Liver (tissue), 9 donors: Measurements from ENCODE around the gene CCL5. TPM values are rescaled to one million over a fixed set of nuclear protein-coding genes. Genes with fewer than 3 reads are reported as not detected.

Experiments used
- DNase-seq: peaks from one replicate; pipeline ENCODE4 v3.0.0-alpha.2; 2017; ENCODE audit warnings: low spot score
- H3K27ac ChIP-seq, 2 donors: one replicate each; pipeline ENCODE4 v1.7.0; 2013; ENCODE audit warnings: inconsistent platforms in 2 of 2, low read length in 2 of 2, control low read depth in 1 of 2, low read depth in 1 of 2, mild to moderate bottlenecking in 1 of 2
- H3K27me3 ChIP-seq, 4 donors: one replicate each; pipeline versions ENCODE4 v1.6.1 to v1.7.0; 2013; ENCODE audit warnings: low read length in 3 of 4, inconsistent platforms in 1 of 4, mild to moderate bottlenecking in 1 of 4, moderate library complexity in 1 of 4; ENCODE audit not compliant: control insufficient read depth in 4 of 4, insufficient read depth in 4 of 4
- H3K36me3 ChIP-seq, 4 donors: one replicate each; pipeline versions ENCODE4 v1.6.1 to v1.7.0; 2013; ENCODE audit warnings: low read length in 3 of 4, mild to moderate bottlenecking in 3 of 4, low read depth in 1 of 4, moderate library complexity in 1 of 4; ENCODE audit not compliant: control insufficient read depth in 4 of 4, insufficient read depth in 3 of 4
- H3K4me1 ChIP-seq, 4 donors: one replicate each; pipeline versions ENCODE4 v1.6.1 to v1.7.0; 2013; ENCODE audit warnings: low read length in 3 of 4, mild to moderate bottlenecking in 3 of 4, moderate library complexity in 1 of 4; ENCODE audit not compliant: control insufficient read depth in 4 of 4, insufficient read depth in 4 of 4
- H3K4me3 ChIP-seq, 3 donors: one replicate each; pipeline versions ENCODE4 v1.6.1 to v1.7.0; 2013; ENCODE audit warnings: low read length in 3 of 3, control low read depth in 1 of 3, low read depth in 1 of 3, mild to moderate bottlenecking in 1 of 3
- H3K9ac ChIP-seq, 2 donors: one replicate each; pipeline ENCODE4 v1.7.0; 2013; ENCODE audit warnings: low read length in 2 of 2, mild to moderate bottlenecking in 2 of 2, moderate library complexity in 2 of 2, control low read depth in 1 of 2, low read depth in 1 of 2
- H3K9me3 ChIP-seq, 4 donors: one replicate each; pipeline versions ENCODE4 v1.6.1 to v1.7.0; 2013; ENCODE audit warnings: low read length in 3 of 4; ENCODE audit not compliant: control insufficient read depth in 4 of 4
- ATF3 ChIP-seq: IDR thresholded peaks from 2 replicates; pipeline ENCODE4 v1.6.1; 2016; ENCODE audit warnings: antibody characterized with exemption
- CTCF ChIP-seq: fragments of 150-350 bp; IDR thresholded peaks from 2 replicates; pipeline ENCODE4 v1.5.1; 2017; ENCODE audit warnings: improper control_type of control experiment, low read depth, low read length; ENCODE audit not compliant: missing input control
- EGR1 ChIP-seq, 2 donors: IDR thresholded peaks; 2 replicates each; pipeline ENCODE4 v1.6.1; 2016 to 2018; ENCODE audit warnings: antibody characterized with exemption in 2 of 2, low read depth in 2 of 2
- FOXA1 ChIP-seq: IDR thresholded peaks from 2 replicates; pipeline ENCODE4 v1.6.1; 2016; ENCODE audit warnings: antibody characterized with exemption
- GABPA ChIP-seq, 2 donors: IDR thresholded peaks in 1 of 2; conservative IDR thresholded peaks in 1 of 2; 2 replicates each; pipeline ENCODE4 v1.6.1; 2016; ENCODE audit warnings: antibody characterized with exemption in 2 of 2, mild to moderate bottlenecking in 1 of 2, moderate library complexity in 1 of 2
- HNF4A ChIP-seq, 2 donors: conservative IDR thresholded peaks; 2 replicates each; pipeline ENCODE4 v1.6.1; 2016; ENCODE audit warnings: antibody characterized with exemption in 2 of 2, mild to moderate bottlenecking in 2 of 2
- HNF4G ChIP-seq: IDR thresholded peaks from 2 replicates; pipeline ENCODE4 v1.6.1; 2016; ENCODE audit warnings: antibody characterized with exemption
- MAX ChIP-seq: IDR thresholded peaks from 2 replicates; pipeline ENCODE4 v1.6.1; 2016; ENCODE audit warnings: antibody characterized with exemption
- NR2F2 ChIP-seq: IDR thresholded peaks from 2 replicates; pipeline ENCODE4 v1.6.1; 2016; ENCODE audit warnings: antibody characterized with exemption
- RAD21 ChIP-seq, 2 donors: IDR thresholded peaks; 2 replicates each; pipeline ENCODE4 v1.6.1; 2016; ENCODE audit warnings: antibody characterized with exemption in 2 of 2, mild to moderate bottlenecking in 2 of 2
- RXRA ChIP-seq, 2 donors: IDR thresholded peaks; 2 replicates each; pipeline ENCODE4 v1.6.1; 2017 to 2018; ENCODE audit warnings: antibody characterized with exemption in 2 of 2, mild to moderate bottlenecking in 1 of 2
- SP1 ChIP-seq: IDR thresholded peaks from 2 replicates; pipeline ENCODE4 v1.6.1; 2018; ENCODE audit warnings: antibody characterized with exemption, mild to moderate bottlenecking
- TAF1 ChIP-seq: conservative IDR thresholded peaks from 2 replicates; pipeline ENCODE4 v1.6.1; 2016; ENCODE audit warnings: antibody characterized with exemption, mild to moderate bottlenecking
- YY1 ChIP-seq: IDR thresholded peaks from 2 replicates; pipeline ENCODE4 v1.6.1; 2016; ENCODE audit warnings: antibody characterized with exemption, mild to moderate bottlenecking
- ZBTB33 ChIP-seq: IDR thresholded peaks from 2 replicates; pipeline ENCODE4 v1.6.1; 2016; ENCODE audit warnings: antibody characterized with exemption
- WGBS: extraction: QIAGEN DNeasy Blood & Tissue Kit; methylation state at CpG from one replicate; pipeline ENCODE4 v1.1.7; 2013; 5-methylcytosine and 5-hydroxymethylcytosine counted together
- polyA plus RNA-seq, 2 donors: library from polyadenylated mRNA; stranded (reverse) in 1 of 2; unstranded in 1 of 2; fragments of 200-250 nt in 1 of 2; fragments of >200 nt in 1 of 2; fragmentation: Nextera tagmentation in 1 of 2; extraction: Ambion mirVana in 1 of 2; gene quantifications; one replicate each; pipeline versions ENCODE4 v1.2.1 to v1.2.3, GENCODE V29; 2013 to 2015
- total RNA-seq, 2 donors: library from RNA; depleted of rRNA; stranded (reverse); fragments of >200 nt; gene quantifications; one replicate each; pipeline ENCODE4 v1.2.3, GENCODE V29; 2014
- TF ChIP-seq, protein P1 (sequence below): IDR thresholded peaks from 2 replicates; pipeline ENCODE4 v1.6.1; 2016; ENCODE audit warnings: antibody characterized with exemption, mild to moderate bottlenecking
- donor health status: healthy.
- donor health status: healthy.
- donor health status: healthy.
- donor health status: healthy.
- donor health status: healthy.

CCL5 gene
- 1 to 10 TPM; 1.7 to 2.2 TPM for total RNA-seq
- polyA plus RNA-seq, result 1 to 10 TPM; 2.9 to 4.7 TPM

GRCh38 chr17:35879773-35880654, at the start of gene CCL5:
CCL5 (minus strand) TSS chr17:35880360.
- no peak for TF ChIP-seq NR2F2
- TF ChIP-seq EGR1 (IDR thresholded peaks at IDR 0.05; ENCODE audit: low read depth in 2 of 2), result no peak
- no peak for TF ChIP-seq HNF4A (conservative IDR thresholded peaks at IDR 0.05)
- TF ChIP-seq, protein P1, sequence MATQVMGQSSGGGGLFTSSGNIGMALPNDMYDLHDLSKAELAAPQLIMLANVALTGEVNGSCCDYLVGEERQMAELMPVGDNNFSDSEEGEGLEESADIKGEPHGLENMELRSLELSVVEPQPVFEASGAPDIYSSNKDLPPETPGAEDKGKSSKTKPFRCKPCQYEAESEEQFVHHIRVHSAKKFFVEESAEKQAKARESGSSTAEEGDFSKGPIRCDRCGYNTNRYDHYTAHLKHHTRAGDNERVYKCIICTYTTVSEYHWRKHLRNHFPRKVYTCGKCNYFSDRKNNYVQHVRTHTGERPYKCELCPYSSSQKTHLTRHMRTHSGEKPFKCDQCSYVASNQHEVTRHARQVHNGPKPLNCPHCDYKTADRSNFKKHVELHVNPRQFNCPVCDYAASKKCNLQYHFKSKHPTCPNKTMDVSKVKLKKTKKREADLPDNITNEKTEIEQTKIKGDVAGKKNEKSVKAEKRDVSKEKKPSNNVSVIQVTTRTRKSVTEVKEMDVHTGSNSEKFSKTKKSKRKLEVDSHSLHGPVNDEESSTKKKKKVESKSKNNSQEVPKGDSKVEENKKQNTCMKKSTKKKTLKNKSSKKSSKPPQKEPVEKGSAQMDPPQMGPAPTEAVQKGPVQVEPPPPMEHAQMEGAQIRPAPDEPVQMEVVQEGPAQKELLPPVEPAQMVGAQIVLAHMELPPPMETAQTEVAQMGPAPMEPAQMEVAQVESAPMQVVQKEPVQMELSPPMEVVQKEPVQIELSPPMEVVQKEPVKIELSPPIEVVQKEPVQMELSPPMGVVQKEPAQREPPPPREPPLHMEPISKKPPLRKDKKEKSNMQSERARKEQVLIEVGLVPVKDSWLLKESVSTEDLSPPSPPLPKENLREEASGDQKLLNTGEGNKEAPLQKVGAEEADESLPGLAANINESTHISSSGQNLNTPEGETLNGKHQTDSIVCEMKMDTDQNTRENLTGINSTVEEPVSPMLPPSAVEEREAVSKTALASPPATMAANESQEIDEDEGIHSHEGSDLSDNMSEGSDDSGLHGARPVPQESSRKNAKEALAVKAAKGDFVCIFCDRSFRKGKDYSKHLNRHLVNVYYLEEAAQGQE, result no peak
- TF ChIP-seq CTCF, result no peak
- TF ChIP-seq YY1, result no peak
- TF ChIP-seq MAX, result no peak
- TF ChIP-seq ATF3, result no peak
- no peak for TF ChIP-seq RXRA (IDR thresholded peaks at IDR 0.05)
- TF ChIP-seq ZBTB33, result no peak
- no peak for TF ChIP-seq RAD21 (IDR thresholded peaks at IDR 0.05)
- no peak for TF ChIP-seq GABPA (IDR thresholded peaks at IDR 0.05 in 1 of 2, conservative IDR thresholded peaks at IDR 0.05 in 1 of 2)
- no peak for TF ChIP-seq FOXA1
- TF ChIP-seq TAF1, result no peak
- no peak for TF ChIP-seq HNF4G
- TF ChIP-seq SP1, result no peak
- DNase-seq, result no peak
- Histone ChIP-seq H3K36me3 (no peaks in the 10 kb centered on the region), H3K4me1 (no peaks in the 10 kb centered on the region), H3K27me3 (no peaks in the 10 kb centered on the region), H3K4me3 (no peak within 1 kb of the TSS), H3K9me3 (no peaks in the 10 kb centered on the region), H3K27ac (no peak within 1 kb of the TSS), H3K9ac (no peak within 1 kb of the TSS)
- WGBS, result 74% methylated on average over 11 of the region's 11 CpGs
